HepG2 (cell line): ENCODE data around the gene SLC35F6. TPM values are rescaled to one million over a fixed set of nuclear protein-coding genes. Genes with fewer than 3 reads are reported as not detected.

Experiments
- CHD4 ChIP-seq: fragments of 200-600 bp; sonication (generic); IDR thresholded peaks from 2 replicates; pipeline ENCODE4 v1.7.0; 2017; ENCODE audit warnings: mild to moderate bottlenecking, low read length, borderline replicate concordance
- GPBP1L1 ChIP-seq: sonication (generic); formaldehyde crosslinking; IDR thresholded peaks from 2 replicates; pipeline ENCODE4 v1.5.0; 2020; ENCODE audit warnings: mild to moderate bottlenecking, missing genetic modification reagents
- HDAC1 ChIP-seq: sonication (generic); formaldehyde crosslinking; IDR thresholded peaks from 2 replicates; pipeline ENCODE4 v1.5.1; 2020; ENCODE audit warnings: mild to moderate bottlenecking, missing genetic modification reagents
- MXD4 ChIP-seq: IDR thresholded peaks from 2 replicates; pipeline ENCODE4 v1.6.1; 2016; ENCODE audit warnings: mild to moderate bottlenecking, missing biosample characterization, missing genetic modification reagents
- NFAT5 ChIP-seq: sonication (generic); formaldehyde crosslinking; IDR thresholded peaks from 2 replicates; pipeline ENCODE4 v1.4.0; 2020; ENCODE audit warnings: missing genetic modification reagents
- NR2F2 ChIP-seq: IDR thresholded peaks from 2 replicates; pipeline ENCODE4 v1.6.1; 2012; ENCODE audit warnings: low read depth, inconsistent platforms, borderline replicate concordance
- TFAP4 ChIP-seq: sonication (generic); IDR thresholded peaks from 2 replicates; pipeline ENCODE4 v1.6.1; 2016; ENCODE audit warnings: low read depth, borderline replicate concordance
- TFE3 ChIP-seq: IDR thresholded peaks from 2 replicates; pipeline ENCODE4 v1.6.1; 2016
- THRA ChIP-seq: sonication (generic); formaldehyde crosslinking; IDR thresholded peaks from 2 replicates; pipeline ENCODE4 v1.4.0; 2020; ENCODE audit warnings: missing genetic modification reagents, borderline replicate concordance
- ZNF558 ChIP-seq: sonication (generic); formaldehyde crosslinking; IDR thresholded peaks from 2 replicates; pipeline ENCODE4 v1.9.0; 2022; ENCODE audit warnings: mild to moderate bottlenecking, missing genetic modification reagents, borderline replicate concordance
- ZNF691 ChIP-seq: sonication (generic); formaldehyde crosslinking; IDR thresholded peaks from 2 replicates; pipeline ENCODE4 v1.4.0; 2020; ENCODE audit warnings: missing genetic modification reagents, low read depth, mild to moderate bottlenecking, borderline replicate concordance
- ZNF772 ChIP-seq: sonication (generic); formaldehyde crosslinking; IDR thresholded peaks from 2 replicates; pipeline ENCODE4 v1.5.0; 2020; ENCODE audit warnings: mild to moderate bottlenecking, missing genetic modification reagents
- ZSCAN25 ChIP-seq: sonication (generic); formaldehyde crosslinking; IDR thresholded peaks from 2 replicates; pipeline ENCODE4 v1.8.0; 2022; ENCODE audit warnings: mild to moderate bottlenecking, missing genetic modification reagents
- polyA plus RNA-seq, 8 experiments: library from polyadenylated mRNA; depleted of rRNA in 3 of 8; stranded (reverse) in 7 of 8; unstranded in 1 of 8; fragments of >200 nt; fragmentation: Illumina TruSeq in 4 of 8; extraction: Trizol in 4 of 8; gene quantifications; 2 replicates each; pipeline versions ENCODE4 v1.2.1 to v1.2.3, GENCODE V29; 2011 to 2016; ENCODE audit warnings: low read depth in 4 of 8, missing spikeins in 1 of 8, mixed read lengths in 1 of 8; ENCODE audit not compliant: insufficient read depth in 1 of 8
- total RNA-seq, 5 experiments: library from RNA; depleted of rRNA; stranded (reverse); fragments of >200 nt; fragmentation: Illumina TruSeq; extraction: Trizol; gene quantifications; 2 replicates each; pipeline ENCODE4 v1.2.3, GENCODE V29; 2016; ENCODE audit warnings: low read depth in 1 of 5

SLC35F6 gene
- total and polyA plus RNA-seq, 2 of the 13 experiments (the other 11 are each of a cell fraction or from before 2014, with no cell fraction given) = 15.2 to 21.2 TPM

GRCh38 chr2:26764078-26764887 lies at the start of gene SLC35F6 (continued):
- no peak; the same call in none of the 2 replicates for TF ChIP-seq THRA (CRISPR knock-in tag)
- peak; percentile 59; the same call in 1 of the 2 replicates for TF ChIP-seq TFAP4
- TF ChIP-seq ZSCAN25 (CRISPR knock-in tag) = peak; percentile 81
- TF ChIP-seq ZNF691 (CRISPR knock-in tag) = no peak; the same call in 1 of the 2 replicates
- peak; percentile 69; the same call in 1 of the 2 replicates for TF ChIP-seq NFAT5
- peak; percentile 78; the same call in 1 of the 2 replicates for TF ChIP-seq HDAC1
- TF ChIP-seq TFE3 (CRISPR knock-in tag) = peak; percentile 82
- no peak; the same call in 1 of the 2 replicates for TF ChIP-seq NR2F2
- peak; percentile 95 for TF ChIP-seq MXD4
- no peak; the same call in 1 of the 2 replicates for TF ChIP-seq ZNF558 (CRISPR knock-in tag)
- TF ChIP-seq CHD4 = no peak
- no peak for TF ChIP-seq GPBP1L1 (CRISPR knock-in tag)
- TF ChIP-seq ZNF772 (CRISPR knock-in tag) = peak; percentile 90
